ENCODE measurements around the gene SEMA3F. TPM values are rescaled to one million over a fixed set of nuclear protein-coding genes. Genes with fewer than 3 reads are reported as not detected.

Gene SEMA3F
- 14.5 and 42.5 TPM in 2 replicates for total RNA-seq (ENCODE audit: low replicate concordance)

- H3K4me2 ChIP-seq, result peak within 1 kb of the TSS; percentile 94
- Mint-ChIP-seq H3K4me1 (peaks cover 52% of the 10 kb centered on the region), H3K9me3 (peaks cover 7% of the 10 kb centered on the region), H3K27me3 (ENCODE audit: insufficient read depth, low read depth) (peaks cover 27% of the 10 kb centered on the region), H3K27ac (peak within 1 kb of the TSS; percentile 76), H3K36me3 (no peaks in the 10 kb centered on the region), H3K4me3 (peak within 1 kb of the TSS; percentile 97)
- no peak within 1 kb of the TSS for H3K27ac ChIP-seq
- peaks cover 14% of the 10 kb centered on the region for H3F3A ChIP-seq (ENCODE audit: low read depth)
- peak; percentile 93 for DNase-seq (ENCODE audit: low spot score)
- peaks cover 35% of the 10 kb centered on the region for H3K79me2 ChIP-seq (ENCODE audit: low read depth)
- TF ChIP-seq CTCF (IDR thresholded peaks at IDR 0.05), result peak; percentile 32
- no peak for TF ChIP-seq EZH2phosphoT487 (IDR thresholded peaks at IDR 0.05)
- no peak for TF ChIP-seq EZH2 (IDR thresholded peaks at IDR 0.05)
- no peaks in the 10 kb centered on the region for H3K36me3 ChIP-seq
- H3K9ac ChIP-seq, result no peak within 1 kb of the TSS
- peaks cover 45% of the 10 kb centered on the region for H4K20me1 ChIP-seq (ENCODE audit: low read depth)
- H2AFZ ChIP-seq (replicated peaks), result no peak within 1 kb of the TSS
- peaks cover 37% of the 10 kb centered on the region for H3K27me3 ChIP-seq
- no peaks in the 10 kb centered on the region for H3K9me3 ChIP-seq (ENCODE audit: low read depth)
- peaks cover 48% of the 10 kb centered on the region for H3K4me1 ChIP-seq
- H3K4me3 ChIP-seq, result peak within 1 kb of the TSS; percentile 94
These were observed at the start of gene SEMA3F for GRCh38 chr3:50154840-50155490. TSS of gene SEMA3F (plus strand) at chr3:50155324. CDS start at chr3:50159623, 4,299 bp downstream.

- Histone ChIP-seq H3K27ac (no peak overlapping the region), H3K4me2 (no peak overlapping the region), H3K4me3 (no peak overlapping the region), H3K36me3 (peaks cover 52% of the 10 kb centered on the region), H2AFZ (replicated peaks) (no peak overlapping the region), H3K79me2 (ENCODE audit: low read depth) (peaks cover 5% of the 10 kb centered on the region), H3K4me1 (no peaks in the 10 kb centered on the region), H4K20me1 (ENCODE audit: low read depth) (peaks cover 24% of the 10 kb centered on the region), H3K27me3 (no peaks in the 10 kb centered on the region), H3F3A (ENCODE audit: low read depth) (peaks cover 27% of the 10 kb centered on the region), H3K9ac (no peak overlapping the region), H3K9me3 (ENCODE audit: low read depth) (no peaks in the 10 kb centered on the region)
- Mint-ChIP-seq H3K9me3 (no peaks in the 10 kb centered on the region), H3K27ac (no peak overlapping the region), H3K4me3 (no peak overlapping the region), H3K4me1 (no peaks in the 10 kb centered on the region), H3K36me3 (peaks cover 61% of the 10 kb centered on the region), H3K27me3 (ENCODE audit: insufficient read depth, low read depth) (no peaks in the 10 kb centered on the region)
- DNase-seq (ENCODE audit: low spot score), result no peak
- TF ChIP-seq CTCF (IDR thresholded peaks at IDR 0.05), result no peak
- TF ChIP-seq EZH2phosphoT487 (IDR thresholded peaks at IDR 0.05), result no peak
- no peak for TF ChIP-seq EZH2 (IDR thresholded peaks at IDR 0.05)
These were observed 43.4 kb upstream of the SEMA3F start for GRCh38 chr3:50111757-50112156.

- Mint-ChIP-seq H3K27ac (no peak overlapping the region), H3K9me3 (no peaks in the 10 kb centered on the region), H3K4me3 (no peak overlapping the region), H3K36me3 (peaks cover 60% of the 10 kb centered on the region), H3K4me1 (no peaks in the 10 kb centered on the region), H3K27me3 (ENCODE audit: insufficient read depth, low read depth) (no peaks in the 10 kb centered on the region)
- no peak for TF ChIP-seq CTCF (IDR thresholded peaks at IDR 0.05)
- no peak for TF ChIP-seq EZH2 (IDR thresholded peaks at IDR 0.05)
- TF ChIP-seq EZH2phosphoT487 (IDR thresholded peaks at IDR 0.05), result no peak
- Histone ChIP-seq H3K27ac (no peak overlapping the region), H2AFZ (replicated peaks) (no peak overlapping the region), H4K20me1 (ENCODE audit: low read depth) (peaks cover 20% of the 10 kb centered on the region), H3K9ac (no peak overlapping the region), H3K27me3 (no peaks in the 10 kb centered on the region), H3K36me3 (peaks cover 50% of the 10 kb centered on the region), H3K9me3 (ENCODE audit: low read depth) (no peaks in the 10 kb centered on the region), H3F3A (ENCODE audit: low read depth) (peaks cover 24% of the 10 kb centered on the region), H3K4me3 (no peak overlapping the region), H3K4me2 (no peak overlapping the region), H3K4me1 (no peaks in the 10 kb centered on the region), H3K79me2 (ENCODE audit: low read depth) (peaks cover 5% of the 10 kb centered on the region)
- no peak for DNase-seq (ENCODE audit: low spot score)
These were observed 42.7 kb upstream of the SEMA3F start for GRCh38 chr3:50112462-50112861.
